K562 (cell line): Measurements from ENCODE around the gene CENPH. TPM values are rescaled to one million over a fixed set of nuclear protein-coding genes. Genes with fewer than 3 reads are reported as not detected.

Experiments
- CHD1 ChIP-seq: fragments of 200-600 bp; sonication (generic); IDR thresholded peaks from one replicate; pipeline ENCODE4 v1.6.1; 2012; ENCODE audit warnings: mild to moderate bottlenecking, moderate library complexity, low read length, inconsistent platforms
- E2F3 ChIP-seq: fragments of 250-450 bp; sonication (Bioruptor Pico); IDR thresholded peaks from 2 replicates; pipeline ENCODE4 v1.4.0; 2020; ENCODE audit warnings: mild to moderate bottlenecking
- FIP1L1 ChIP-seq: fragments of 200-400 bp; formaldehyde crosslinking; IDR thresholded peaks from 2 replicates; pipeline ENCODE4 v1.6.1; 2018; ENCODE audit warnings: mild to moderate bottlenecking, low read depth, low read length; ENCODE audit not compliant: poor library complexity, severe bottlenecking
- HMG20A ChIP-seq: fragments of 450-650 bp; formaldehyde crosslinking; conservative IDR thresholded peaks from 2 replicates; pipeline ENCODE4 v1.4.0; 2020; ENCODE audit warnings: mild to moderate bottlenecking, mixed read lengths
- HMG20B ChIP-seq: fragments of 250-450 bp; sonication (Bioruptor Pico); IDR thresholded peaks from 2 replicates; pipeline ENCODE4 v1.5.0; 2021; ENCODE audit warnings: mild to moderate bottlenecking
- KDM5B ChIP-seq: fragments of 200-600 bp; sonication (generic); IDR thresholded peaks from 2 replicates; pipeline ENCODE4 v1.6.1; 2012; ENCODE audit warnings: low read depth, mild to moderate bottlenecking, moderate library complexity, low read length, control low read depth, inconsistent platforms; ENCODE audit not compliant: insufficient replicate concordance
- NR2F6 ChIP-seq: fragments of 450-650 bp; formaldehyde crosslinking; IDR thresholded peaks from 2 replicates; pipeline ENCODE4 v1.4.0; 2020; ENCODE audit warnings: mild to moderate bottlenecking
- NUFIP1 ChIP-seq: fragments of 450-650 bp; IDR thresholded peaks from 2 replicates; pipeline ENCODE4 v1.6.1; 2018; ENCODE audit not compliant: partially characterized antibody
- PCBP2 ChIP-seq: fragments of 200-400 bp; formaldehyde crosslinking; IDR thresholded peaks from 2 replicates; pipeline ENCODE4 v1.6.1; 2018; ENCODE audit warnings: low read length, low read depth, mild to moderate bottlenecking, moderate library complexity; ENCODE audit not compliant: poor library complexity, severe bottlenecking
- POLR2AphosphoS5 ChIP-seq: IDR thresholded peaks from 2 replicates; pipeline ENCODE4 v1.6.1; 2011; ENCODE audit warnings: mild to moderate bottlenecking, low read depth, low read length, moderate library complexity; ENCODE audit not compliant: control insufficient read depth, insufficient read depth
- RB1 ChIP-seq: fragments of 450-650 bp; IDR thresholded peaks from 2 replicates; pipeline ENCODE4 v1.6.1; 2017; ENCODE audit warnings: low read depth, mild to moderate bottlenecking
- SIRT6 ChIP-seq: IDR thresholded peaks from one replicate; pipeline ENCODE4 v1.6.1; 2012; ENCODE audit warnings: low read depth, mild to moderate bottlenecking, control low read depth, inconsistent platforms, low read length, moderate library complexity
- SMARCA5 ChIP-seq: fragments of 450-650 bp; IDR thresholded peaks from 2 replicates; pipeline ENCODE4 v1.6.1; 2016
- SREBF2 ChIP-seq: sonication (generic); formaldehyde crosslinking; IDR thresholded peaks from 2 replicates; pipeline ENCODE4 v1.4.0; 2020; ENCODE audit warnings: mild to moderate bottlenecking, missing genetic modification reagents
- ZFP30 ChIP-seq: fragments of 250-450 bp; sonication (Bioruptor Pico); IDR thresholded peaks from 2 replicates; pipeline ENCODE4 v1.8.0; 2022; ENCODE audit warnings: moderate library complexity, mild to moderate bottlenecking, inconsistent platforms, borderline replicate concordance
- ZNF239 ChIP-seq: fragments of 250-450 bp; sonication (Bioruptor Pico); IDR thresholded peaks from 2 replicates; pipeline ENCODE4 v1.4.0; 2020; ENCODE audit warnings: mild to moderate bottlenecking
- ZNF717 ChIP-seq: fragments of 250-450 bp; sonication (Bioruptor Pico); IDR thresholded peaks from 2 replicates; pipeline ENCODE4 v1.5.0; 2021
- polyA plus RNA-seq, 8 experiments: library from polyadenylated mRNA; depleted of rRNA in 4 of 8; stranded (reverse) in 5 of 8; unstranded in 3 of 8; fragments of >200 nt; fragmentation: Nextera tagmentation in 2 of 8; fragmentation: Illumina TruSeq in 1 of 8; extraction: Ambion mirVana in 2 of 8; extraction: Trizol in 1 of 8; gene quantifications; 2 replicates each; pipeline versions ENCODE4 v1.2.1 to v1.2.3, GENCODE V29; 2011 to 2014; ENCODE audit warnings: inconsistent platforms in 1 of 8, missing spikeins in 1 of 8
- total RNA-seq, 7 experiments: library from RNA; depleted of rRNA in 6 of 7; stranded (reverse); fragments of >200 nt in 6 of 7; fragmentation: Illumina TruSeq in 2 of 7; extraction: Trizol in 2 of 7; gene quantifications; 2 replicates each; pipeline versions ENCODE4 v1.2.1 to v1.2.3, GENCODE V29; 2011 to 2021; ENCODE audit warnings: low replicate concordance in 1 of 7
- TF ChIP-seq, protein P1 (sequence below), 2 experiments: fragments of 450-650 bp; formaldehyde crosslinking in 1 of 2; IDR thresholded peaks; 2 replicates each; pipeline versions ENCODE4 v1.4.0 to v1.6.1; 2014 to 2020; ENCODE audit warnings: mild to moderate bottlenecking in 2 of 2, borderline replicate concordance in 1 of 2, low read depth in 1 of 2
- TF ChIP-seq, protein P2 (sequence below): sonication (generic); formaldehyde crosslinking; IDR thresholded peaks from 2 replicates; pipeline ENCODE4 v1.8.1; 2023; ENCODE audit warnings: mild to moderate bottlenecking, missing genetic modification reagents

The CENPH gene
- total and polyA plus RNA-seq, 9 of the 15 experiments (the other 6 are each of a cell fraction or from before 2014, with no cell fraction given), result 10.5 to 124 (median 74.9) TPM

DNA sequence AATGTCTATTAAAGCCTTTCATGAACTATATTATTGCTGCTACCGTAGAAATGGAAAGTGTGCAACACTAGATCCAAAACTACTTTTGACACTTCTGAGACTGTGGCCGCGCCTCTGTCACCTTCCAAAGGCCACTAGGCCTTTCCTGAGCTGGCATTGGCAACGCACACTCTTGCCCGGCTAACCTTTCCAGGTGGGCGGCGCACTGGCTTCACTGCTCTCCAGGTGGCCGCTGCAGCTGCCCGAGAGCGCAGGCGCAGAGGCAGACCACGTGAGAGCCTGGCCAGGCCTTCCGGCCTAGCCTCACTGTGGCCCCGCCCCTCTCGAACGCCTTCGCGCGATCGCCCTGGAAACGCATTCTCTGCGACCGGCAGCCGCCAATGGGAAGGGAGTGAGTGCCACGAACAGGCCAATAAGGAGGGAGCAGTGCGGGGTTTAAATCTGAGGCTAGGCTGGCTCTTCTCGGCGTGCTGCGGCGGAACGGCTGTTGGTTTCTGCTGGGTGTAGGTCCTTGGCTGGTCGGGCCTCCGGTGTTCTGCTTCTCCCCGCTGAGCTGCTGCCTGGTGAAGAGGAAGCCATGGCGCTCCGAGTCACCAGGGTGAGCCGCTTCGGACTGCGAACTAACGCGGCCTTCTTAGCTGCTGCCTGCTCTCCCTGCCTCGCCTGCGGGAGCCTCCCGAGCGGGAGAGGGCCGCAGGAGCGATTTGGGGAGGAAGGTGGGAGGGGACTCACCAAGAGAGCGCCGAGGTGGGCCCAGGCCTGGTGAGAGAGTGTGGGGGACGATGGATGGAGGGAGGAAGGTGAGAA lies 22.5 kb upstream of the CENPH start, which contains the start of gene CCNB1 (continued):
- no peak for TF ChIP-seq SIRT6
- peak; percentile 79 for TF ChIP-seq KDM5B
- TF ChIP-seq FIP1L1, result peak; percentile 30
- no peak; the same call in 1 of the 2 replicates for TF ChIP-seq RB1
- TF ChIP-seq ZNF717 (CRISPR knock-in tag), result no peak
- TF ChIP-seq HMG20A, result no peak
- no peak for TF ChIP-seq NUFIP1
- peak; percentile 50; the same call in 1 of the 2 replicates for TF ChIP-seq NR2F6 (CRISPR knock-in tag)
- TF ChIP-seq, protein P1, sequence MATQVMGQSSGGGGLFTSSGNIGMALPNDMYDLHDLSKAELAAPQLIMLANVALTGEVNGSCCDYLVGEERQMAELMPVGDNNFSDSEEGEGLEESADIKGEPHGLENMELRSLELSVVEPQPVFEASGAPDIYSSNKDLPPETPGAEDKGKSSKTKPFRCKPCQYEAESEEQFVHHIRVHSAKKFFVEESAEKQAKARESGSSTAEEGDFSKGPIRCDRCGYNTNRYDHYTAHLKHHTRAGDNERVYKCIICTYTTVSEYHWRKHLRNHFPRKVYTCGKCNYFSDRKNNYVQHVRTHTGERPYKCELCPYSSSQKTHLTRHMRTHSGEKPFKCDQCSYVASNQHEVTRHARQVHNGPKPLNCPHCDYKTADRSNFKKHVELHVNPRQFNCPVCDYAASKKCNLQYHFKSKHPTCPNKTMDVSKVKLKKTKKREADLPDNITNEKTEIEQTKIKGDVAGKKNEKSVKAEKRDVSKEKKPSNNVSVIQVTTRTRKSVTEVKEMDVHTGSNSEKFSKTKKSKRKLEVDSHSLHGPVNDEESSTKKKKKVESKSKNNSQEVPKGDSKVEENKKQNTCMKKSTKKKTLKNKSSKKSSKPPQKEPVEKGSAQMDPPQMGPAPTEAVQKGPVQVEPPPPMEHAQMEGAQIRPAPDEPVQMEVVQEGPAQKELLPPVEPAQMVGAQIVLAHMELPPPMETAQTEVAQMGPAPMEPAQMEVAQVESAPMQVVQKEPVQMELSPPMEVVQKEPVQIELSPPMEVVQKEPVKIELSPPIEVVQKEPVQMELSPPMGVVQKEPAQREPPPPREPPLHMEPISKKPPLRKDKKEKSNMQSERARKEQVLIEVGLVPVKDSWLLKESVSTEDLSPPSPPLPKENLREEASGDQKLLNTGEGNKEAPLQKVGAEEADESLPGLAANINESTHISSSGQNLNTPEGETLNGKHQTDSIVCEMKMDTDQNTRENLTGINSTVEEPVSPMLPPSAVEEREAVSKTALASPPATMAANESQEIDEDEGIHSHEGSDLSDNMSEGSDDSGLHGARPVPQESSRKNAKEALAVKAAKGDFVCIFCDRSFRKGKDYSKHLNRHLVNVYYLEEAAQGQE (IDR thresholded peaks at IDR 0.05; ENCODE audit: borderline replicate concordance), result peak; percentile 52; the same call in 1 of the 2 replicates
- TF ChIP-seq, protein P1 (CRISPR knock-in tag; IDR thresholded peaks at IDR 0.05; ENCODE audit: low read depth), result no peak
- no peak for TF ChIP-seq CHD1
- no peak for TF ChIP-seq PCBP2
- TF ChIP-seq SMARCA5, result no peak
- no peak for TF ChIP-seq ZFP30 (CRISPR knock-in tag)
- peak; percentile 76; the same call in 1 of the 2 replicates for TF ChIP-seq POLR2AphosphoS5
- no peak for TF ChIP-seq E2F3 (CRISPR knock-in tag)
- TF ChIP-seq SREBF2 (CRISPR knock-in tag), result no peak
- TF ChIP-seq ZNF239 (CRISPR knock-in tag), result no peak
- TF ChIP-seq, protein P2, sequence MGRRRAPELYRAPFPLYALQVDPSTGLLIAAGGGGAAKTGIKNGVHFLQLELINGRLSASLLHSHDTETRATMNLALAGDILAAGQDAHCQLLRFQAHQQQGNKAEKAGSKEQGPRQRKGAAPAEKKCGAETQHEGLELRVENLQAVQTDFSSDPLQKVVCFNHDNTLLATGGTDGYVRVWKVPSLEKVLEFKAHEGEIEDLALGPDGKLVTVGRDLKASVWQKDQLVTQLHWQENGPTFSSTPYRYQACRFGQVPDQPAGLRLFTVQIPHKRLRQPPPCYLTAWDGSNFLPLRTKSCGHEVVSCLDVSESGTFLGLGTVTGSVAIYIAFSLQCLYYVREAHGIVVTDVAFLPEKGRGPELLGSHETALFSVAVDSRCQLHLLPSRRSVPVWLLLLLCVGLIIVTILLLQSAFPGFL (CRISPR knock-in tag), result peak; percentile 63; the same call in 1 of the 2 replicates
- no peak for TF ChIP-seq HMG20B (CRISPR knock-in tag)
